ENCODE measurements around the gene ZNF256. TPM values are rescaled to one million over a fixed set of nuclear protein-coding genes. Genes with fewer than 3 reads are reported as not detected.

The ZNF256 gene
- total and polyA plus RNA-seq, 2 experiments from 2014 or later, result 1.5 to 3.1 TPM

- H3K27me3 ChIP-seq (replicated peaks; ENCODE audit: insufficient read depth), result no peaks in the 10 kb centered on the region
- peak overlapping the region; percentile 98 for H2AFZ ChIP-seq
- H3K4me3 ChIP-seq, result peak overlapping the region; percentile 93
- H4K20me1 ChIP-seq (ENCODE audit: insufficient read depth), result no peaks in the 10 kb centered on the region
- H3K27ac ChIP-seq, result peak overlapping the region; percentile 73
- peak overlapping the region; percentile 96 for H3K9ac ChIP-seq
- no peaks in the 10 kb centered on the region for H3K9me2 ChIP-seq (ENCODE audit: insufficient read depth)
- peaks cover 8% of the 10 kb centered on the region; the same call in 1 of the 2 replicates for H3K4me1 ChIP-seq (ENCODE audit: insufficient read depth)
- DNase-seq, result peak; percentile 42
- H3F3A ChIP-seq (ENCODE audit: insufficient read depth), result no peaks in the 10 kb centered on the region
- in situ Hi-C loops (cut with MboI), result no loop called here
- no peak for TF ChIP-seq EZH2 (IDR thresholded peaks at IDR 0.05; ENCODE audit: insufficient read depth, poor library complexity, severe bottlenecking)
- no peak for TF ChIP-seq EZH2phosphoT487 (IDR thresholded peaks at IDR 0.05; ENCODE audit: insufficient read depth, low read depth)
- peaks cover 14% of the 10 kb centered on the region for H3K36me3 ChIP-seq (ENCODE audit: low read depth)
- no peaks in the 10 kb centered on the region for H3K9me3 ChIP-seq (ENCODE audit: low read depth)
- WGBS, 2 experiments (ENCODE audit: low coverage in 1 of 2, low lambda C conversion rate in 2 of 2, missing lambda C conversion rate in 2 of 2), result 1 to 2% methylated on average over 15 to 17 of the region's 18 CpGs
- H3K4me2 ChIP-seq (ENCODE audit: unreplicated experiment), result peak overlapping the region; percentile 89
- peaks cover 55% of the 10 kb centered on the region for H3K79me2 ChIP-seq (ENCODE audit: insufficient read depth)
These were observed 453 bp downstream of the ZNF256 start for GRCh38 chr19:57947088-57947418.

- Histone ChIP-seq H3K4me2 (ENCODE audit: unreplicated experiment) (peak overlapping the region; percentile 89), H3F3A (ENCODE audit: insufficient read depth) (no peaks in the 10 kb centered on the region), H3K9me2 (ENCODE audit: insufficient read depth) (no peaks in the 10 kb centered on the region), H2AFZ (no peak overlapping the region), H3K79me2 (ENCODE audit: insufficient read depth) (peaks cover 59% of the 10 kb centered on the region), H3K9ac (peak overlapping the region; percentile 96), H3K36me3 (ENCODE audit: low read depth) (peaks cover 21% of the 10 kb centered on the region), H3K27ac (no peak overlapping the region), H4K20me1 (ENCODE audit: insufficient read depth) (no peaks in the 10 kb centered on the region), H3K4me1 (ENCODE audit: insufficient read depth) (peaks cover 8% of the 10 kb centered on the region; the same call in 1 of the 2 replicates), H3K4me3 (peak overlapping the region; percentile 93), H3K9me3 (ENCODE audit: low read depth) (peaks cover 3% of the 10 kb centered on the region), H3K27me3 (replicated peaks; ENCODE audit: insufficient read depth) (no peaks in the 10 kb centered on the region)
- 73 to 86% methylated on average over 2 of the region's 2 CpGs for WGBS, 2 experiments (ENCODE audit: low coverage in 1 of 2, low lambda C conversion rate in 2 of 2, missing lambda C conversion rate in 2 of 2)
- in situ Hi-C loops (cut with MboI), result no loop called here
- no peak for DNase-seq
- TF ChIP-seq EZH2 (IDR thresholded peaks at IDR 0.05; ENCODE audit: insufficient read depth, poor library complexity, severe bottlenecking) (no peak), EZH2phosphoT487 (IDR thresholded peaks at IDR 0.05; ENCODE audit: insufficient read depth, low read depth) (no peak)
These were observed 1.2 kb downstream of the ZNF256 start for GRCh38 chr19:57946316-57946715.

GRCh38 chr19:57941593-57941992 lies 5.9 kb downstream of the ZNF256 start:
- 98 to 100% methylated on average over 3 of the region's 3 CpGs for WGBS, 2 experiments (ENCODE audit: low coverage in 1 of 2, low lambda C conversion rate in 2 of 2, missing lambda C conversion rate in 2 of 2)
- H3K4me3 ChIP-seq, result no peak overlapping the region
- no peaks in the 10 kb centered on the region for H4K20me1 ChIP-seq (ENCODE audit: insufficient read depth)
- H3K9me2 ChIP-seq (ENCODE audit: insufficient read depth), result no peaks in the 10 kb centered on the region
- H3K9ac ChIP-seq, result no peak overlapping the region
- no peaks in the 10 kb centered on the region for H3K27me3 ChIP-seq (replicated peaks; ENCODE audit: insufficient read depth)
- no peak overlapping the region for H3K4me2 ChIP-seq (ENCODE audit: unreplicated experiment)
- H3K79me2 ChIP-seq (ENCODE audit: insufficient read depth), result peaks cover 66% of the 10 kb centered on the region
- DNase-seq, result no peak
- H3F3A ChIP-seq (ENCODE audit: insufficient read depth), result 0 out of 2 replicates have a peak, but pooled peaks cover under 1% of the 10 kb centered on the region
- H2AFZ ChIP-seq, result no peak overlapping the region
- in situ Hi-C loops (cut with MboI), result no loop called here
- no peak for TF ChIP-seq EZH2phosphoT487 (IDR thresholded peaks at IDR 0.05; ENCODE audit: insufficient read depth, low read depth)
- no peak for TF ChIP-seq EZH2 (IDR thresholded peaks at IDR 0.05; ENCODE audit: insufficient read depth, poor library complexity, severe bottlenecking)
- peaks cover 32% of the 10 kb centered on the region for H3K36me3 ChIP-seq (ENCODE audit: low read depth)
- peaks cover 5% of the 10 kb centered on the region; the same call in 1 of the 2 replicates for H3K4me1 ChIP-seq (ENCODE audit: insufficient read depth)
- H3K27ac ChIP-seq, result no peak overlapping the region
- H3K9me3 ChIP-seq (ENCODE audit: low read depth), result peaks cover 4% of the 10 kb centered on the region

- in situ Hi-C loops (cut with MboI), result no loop called here
- no peaks in the 10 kb centered on the region for H3K9me3 ChIP-seq (ENCODE audit: low read depth)
- no peak overlapping the region for H3K9ac ChIP-seq
- WGBS, 2 experiments (ENCODE audit: low coverage in 1 of 2, low lambda C conversion rate in 2 of 2, missing lambda C conversion rate in 2 of 2), result 81 to 84% methylated on average over 12 of the region's 12 CpGs
- no peak for DNase-seq
- H3F3A ChIP-seq (ENCODE audit: insufficient read depth), result 0 out of 2 replicates have a peak, but pooled peaks cover 12% of the 10 kb centered on the region
- no peak overlapping the region for H3K4me2 ChIP-seq (ENCODE audit: unreplicated experiment)
- H3K4me1 ChIP-seq (ENCODE audit: insufficient read depth), result peaks cover 6% of the 10 kb centered on the region; the same call in 1 of the 2 replicates
- H3K79me2 ChIP-seq (ENCODE audit: insufficient read depth), result peaks cover 56% of the 10 kb centered on the region
- peak overlapping the region; percentile 100 for H2AFZ ChIP-seq
- H3K4me3 ChIP-seq, result peak overlapping the region; percentile 98
- H3K9me2 ChIP-seq (ENCODE audit: insufficient read depth), result no peaks in the 10 kb centered on the region
- H4K20me1 ChIP-seq (ENCODE audit: insufficient read depth), result no peaks in the 10 kb centered on the region
- no peak for TF ChIP-seq EZH2phosphoT487 (IDR thresholded peaks at IDR 0.05; ENCODE audit: insufficient read depth, low read depth)
- no peak for TF ChIP-seq EZH2 (IDR thresholded peaks at IDR 0.05; ENCODE audit: insufficient read depth, poor library complexity, severe bottlenecking)
- H3K27me3 ChIP-seq (replicated peaks; ENCODE audit: insufficient read depth), result no peaks in the 10 kb centered on the region
- H3K36me3 ChIP-seq (ENCODE audit: low read depth), result peaks cover 13% of the 10 kb centered on the region; the same call in 1 of the 2 replicates
- H3K27ac ChIP-seq, result no peak overlapping the region
These were observed 11.8 kb downstream of the ZNF256 start for GRCh38 chr19:57935731-57936130.
